ENCODE data around the gene LMAN1.

The LMAN1 gene

DNA sequence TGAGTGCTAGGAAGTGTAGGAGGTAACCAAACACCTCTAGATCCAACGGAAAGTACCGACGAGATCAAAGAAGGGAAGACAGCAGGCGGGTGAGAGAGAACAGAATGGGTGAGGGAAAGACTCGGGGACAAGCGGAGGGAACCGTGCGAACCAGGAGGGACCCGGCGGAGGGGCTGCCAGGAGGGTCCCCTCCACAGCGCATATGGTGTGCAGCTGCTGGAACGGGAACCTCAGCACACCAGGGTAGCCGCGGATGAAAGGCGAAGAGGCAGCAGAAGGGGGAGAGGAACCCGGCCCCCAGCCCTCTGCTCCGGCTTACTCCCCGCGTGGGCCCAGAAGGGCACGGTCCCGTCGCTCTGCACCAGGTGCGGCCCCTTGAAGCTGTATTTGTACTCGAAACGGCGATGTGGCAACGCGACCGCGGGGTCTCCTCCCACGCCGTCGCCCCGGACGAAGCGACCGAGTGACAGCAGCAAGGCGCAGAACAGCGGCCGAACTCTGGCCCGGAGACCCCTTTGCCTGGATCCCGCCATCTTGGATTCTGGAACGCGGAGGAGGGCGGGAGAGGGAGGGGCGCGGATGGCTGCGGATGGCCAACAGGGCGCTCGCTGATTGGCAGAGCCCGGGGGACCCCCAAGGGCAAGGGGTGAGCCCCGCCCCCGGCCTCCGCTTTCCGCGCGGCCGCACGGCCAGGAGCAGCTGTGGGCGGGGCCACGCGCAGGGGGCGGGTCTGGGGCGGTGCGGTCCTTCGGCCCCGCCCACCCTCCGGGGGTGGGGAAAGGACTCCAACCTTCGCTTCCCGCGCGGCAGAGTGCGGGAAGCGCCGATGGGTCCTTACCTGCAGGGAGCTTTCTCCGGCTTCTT, at the start of gene LMAN1:
LMAN1 (minus strand) TSS at position 554 of the 864 bp plus-strand sequence; CDS start at position 533, 21 bp downstream.
- DNase-seq = peak; percentile 79

GRCh38 chr18:59402432-59403090, 43.5 kb upstream of the LMAN1 start:
- DNase-seq = no peak

GRCh38 chr18:59400407-59400806, 41.3 kb upstream of the LMAN1 start:
- DNase-seq = no peak

DNA sequence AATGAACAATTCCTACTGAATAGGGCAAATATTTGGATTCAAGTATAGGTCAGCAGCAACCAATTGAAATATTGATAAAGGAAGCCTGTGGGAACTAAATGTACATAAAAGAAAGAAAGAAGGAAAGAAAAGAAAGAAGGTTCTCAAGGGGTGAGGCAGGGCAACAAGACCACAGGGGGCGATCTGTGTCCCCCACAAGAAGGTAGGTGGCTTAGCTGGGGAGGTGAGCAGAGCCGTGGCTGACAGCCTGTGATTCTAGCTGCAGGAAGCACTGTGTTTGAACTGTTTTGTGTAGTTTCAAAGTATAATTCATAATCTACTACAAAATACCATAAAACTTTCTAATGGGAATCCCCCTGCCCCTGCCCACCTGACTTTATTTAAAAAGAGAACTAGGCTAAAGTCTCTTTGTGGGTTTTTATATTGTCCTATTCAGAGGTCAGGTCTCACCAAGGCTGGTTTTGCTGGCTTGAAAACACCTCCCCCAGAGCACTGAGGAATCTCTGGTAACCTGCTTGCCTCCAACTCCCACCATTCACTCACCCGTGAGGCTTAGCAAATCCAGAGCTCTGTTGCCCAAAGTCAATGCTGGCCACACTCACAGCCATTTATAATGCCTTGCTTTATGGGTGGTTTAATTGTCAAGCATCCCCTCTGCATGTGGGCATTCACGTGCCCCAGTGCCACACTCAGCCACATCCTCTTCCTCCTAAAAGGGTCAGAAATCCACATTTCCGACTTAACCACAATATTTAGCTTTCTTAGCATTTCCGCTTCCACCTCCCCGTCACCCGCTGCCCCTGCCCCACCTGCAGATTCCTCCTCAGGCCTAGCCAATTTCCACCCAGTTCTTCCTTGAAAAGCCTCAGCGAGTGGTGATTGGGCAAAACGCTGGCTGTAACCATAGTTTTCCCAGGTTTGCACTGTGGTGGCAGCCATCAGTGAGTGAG, 36.4 kb upstream of the LMAN1 start:
- DNase-seq = no peak

- DNase-seq = no peak
Observed at GRCh38 chr18:59393381-59393780, 34.3 kb upstream of the LMAN1 start.

DNA sequence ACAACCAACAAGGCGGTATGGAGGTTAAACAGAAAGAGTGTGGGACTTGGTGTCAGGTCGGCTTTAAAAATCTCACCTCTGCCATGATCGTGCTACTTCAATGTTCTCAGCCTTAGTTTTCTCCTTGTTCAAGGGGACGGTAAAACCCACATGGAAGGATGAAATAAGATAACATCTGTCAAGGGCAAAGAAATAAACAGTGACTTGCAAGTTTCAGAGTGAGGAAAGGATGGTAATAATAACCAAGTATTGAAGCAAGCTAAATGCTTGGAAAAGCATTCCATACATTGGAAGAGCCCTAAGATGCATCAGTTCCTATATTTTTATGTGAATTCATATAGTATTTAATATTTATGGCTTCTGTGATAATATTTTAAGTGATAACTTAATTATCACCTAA, 29.8 kb upstream of the LMAN1 start:
- no peak for DNase-seq

DNA sequence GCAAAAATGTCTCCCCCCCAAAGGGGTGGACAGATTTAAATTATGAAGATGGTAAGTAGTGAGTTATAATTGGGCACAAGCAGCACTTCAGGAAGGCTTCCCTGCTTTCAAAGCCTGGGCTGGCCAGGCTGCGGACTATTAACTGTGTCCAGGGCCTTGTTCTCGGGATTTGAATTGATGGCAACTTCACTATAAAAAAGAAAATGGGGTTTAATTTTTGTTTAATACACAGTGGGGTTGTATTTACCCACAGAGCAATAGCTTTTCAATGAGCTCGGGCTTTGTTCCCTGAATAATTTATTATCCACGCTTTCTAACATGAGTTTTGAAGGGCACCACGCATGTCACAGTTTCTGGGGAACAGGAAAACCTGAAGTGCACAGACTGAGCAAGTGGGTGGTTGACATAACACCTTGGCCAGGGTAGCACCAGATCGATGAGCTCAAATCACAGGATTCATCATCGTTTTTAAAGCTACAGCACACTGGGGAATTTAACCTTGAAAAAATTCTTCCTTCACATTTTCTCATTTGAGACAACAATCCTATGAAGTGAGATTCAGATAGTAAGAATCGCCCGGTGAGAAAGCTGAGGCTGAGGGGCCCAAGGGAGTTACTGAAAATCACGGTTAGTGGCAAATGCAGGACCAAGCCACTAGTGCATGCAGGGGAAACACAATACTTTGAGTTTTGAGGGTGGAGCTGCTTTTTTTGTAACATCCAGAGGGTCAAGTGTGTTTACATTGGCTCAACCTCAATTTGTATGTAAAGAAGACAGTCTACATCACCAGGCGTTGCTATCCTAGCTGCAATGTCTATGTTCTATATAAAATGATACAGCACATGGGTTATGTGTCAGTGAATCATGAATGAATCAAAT, 28.9 kb upstream of the LMAN1 start:
- no peak for DNase-seq

- DNase-seq = no peak
Observed at GRCh38 chr18:59386909-59387686, 28.0 kb upstream of the LMAN1 start.

- DNase-seq = no peak
Observed at GRCh38 chr18:59385191-59385590, 26.1 kb upstream of the LMAN1 start.

GRCh38 chr18:59383851-59384250, 24.8 kb upstream of the LMAN1 start:
- DNase-seq = no peak

- DNase-seq = no peak
Observed at GRCh38 chr18:59382383-59382782, 23.3 kb upstream of the LMAN1 start.

GRCh38 chr18:59381949-59382348, 22.9 kb upstream of the LMAN1 start:
- DNase-seq = no peak

- no peak for DNase-seq
Observed at GRCh38 chr18:59380706-59381105, 21.6 kb upstream of the LMAN1 start.

DNA sequence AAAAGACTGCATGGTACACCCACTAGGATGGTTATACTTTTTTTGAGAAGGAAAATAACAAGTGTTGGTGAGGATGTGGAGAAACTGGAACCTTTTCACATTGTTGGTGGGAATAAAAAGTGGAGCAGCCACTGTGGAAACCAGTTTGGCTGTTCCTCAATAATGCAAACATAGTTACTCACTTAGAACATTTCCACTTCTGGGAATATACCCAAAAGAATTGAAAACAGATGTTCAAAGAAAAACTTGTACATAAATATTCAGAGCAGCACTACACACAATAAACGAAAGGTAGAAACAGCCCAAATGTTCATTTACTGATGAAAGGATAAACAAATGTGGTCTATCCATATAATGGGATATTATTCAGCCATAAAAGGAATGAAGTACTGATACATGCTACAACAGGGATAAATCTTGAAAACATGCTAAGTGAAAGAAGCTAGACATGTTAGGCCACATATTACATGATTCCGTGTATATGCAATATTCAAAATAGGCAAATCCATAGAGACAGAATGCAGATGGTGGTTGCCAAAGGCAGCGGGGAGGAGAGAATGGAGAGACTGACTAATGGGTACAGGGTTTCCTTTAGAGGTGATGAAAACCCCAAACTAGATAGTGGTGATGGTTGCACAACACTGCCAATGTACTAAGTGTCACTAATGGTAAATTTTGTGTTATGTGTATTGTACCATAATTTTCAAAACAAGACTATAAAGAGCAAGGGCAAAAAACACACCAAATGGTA, 20.9 kb upstream of the LMAN1 start:
- no peak for DNase-seq

DNA sequence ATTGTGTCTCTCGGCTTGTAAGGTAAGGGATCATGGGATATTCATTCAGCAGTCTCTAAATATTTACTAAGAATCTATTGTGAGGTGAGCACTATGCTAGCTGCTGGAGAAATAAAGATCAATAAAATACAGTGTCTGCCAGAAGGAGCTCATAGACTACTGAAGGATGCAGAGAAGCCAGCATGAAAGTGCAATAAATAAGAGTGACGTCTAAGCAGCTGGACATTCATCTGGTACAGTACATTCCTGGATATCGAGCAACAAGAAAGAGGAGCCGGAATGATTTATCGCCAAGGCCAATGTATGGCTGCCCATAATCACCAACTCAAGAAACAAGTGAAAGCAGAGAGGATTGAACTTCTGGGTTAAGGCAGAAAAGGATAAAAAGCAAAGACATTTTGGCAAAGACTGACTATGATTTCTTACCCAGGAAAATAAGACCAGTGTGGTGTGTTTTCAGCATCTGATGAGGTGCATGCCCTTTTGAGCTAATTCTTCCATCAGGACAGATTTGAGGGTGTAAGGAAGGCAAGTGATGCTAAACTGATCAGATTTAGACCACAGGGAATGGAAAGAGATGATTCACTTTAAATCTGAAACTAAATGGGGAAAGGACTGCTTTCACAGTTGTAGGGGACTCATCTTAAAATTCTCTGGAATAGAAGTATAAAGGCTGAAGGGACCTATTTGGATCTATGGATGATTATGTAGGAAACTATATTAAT, 18.7 kb upstream of the LMAN1 start:
- DNase-seq = no peak

DNA sequence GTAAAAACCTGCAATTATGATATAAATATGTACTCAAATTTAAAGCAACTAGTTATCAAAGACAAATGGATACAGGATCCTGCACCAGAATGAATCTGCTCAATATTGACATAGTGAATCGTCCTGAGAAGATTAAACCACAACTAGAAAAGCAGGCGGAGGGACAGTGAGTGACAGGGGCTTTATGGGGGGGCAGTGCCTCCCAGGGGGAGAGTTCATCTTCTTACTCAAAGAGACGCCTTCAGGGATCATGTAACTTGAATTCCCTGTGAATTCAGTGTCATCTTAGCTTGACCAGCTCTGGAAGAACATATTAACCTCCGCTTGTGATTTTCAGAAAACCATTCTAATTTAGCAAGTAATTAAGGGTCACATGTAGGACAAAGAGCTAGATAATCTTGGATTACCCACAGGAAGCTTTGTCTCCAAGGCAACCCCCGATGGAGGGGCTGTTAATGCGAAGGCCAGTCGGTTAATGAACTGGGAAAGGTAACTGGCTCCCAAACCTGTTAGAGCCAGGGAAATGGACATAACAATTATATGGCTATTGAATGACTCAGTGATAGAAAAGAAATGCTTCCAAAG, 17.4 kb upstream of the LMAN1 start:
- no peak for DNase-seq

GRCh38 chr18:59374128-59374527, 15.1 kb upstream of the LMAN1 start:
- no peak for DNase-seq

DNA sequence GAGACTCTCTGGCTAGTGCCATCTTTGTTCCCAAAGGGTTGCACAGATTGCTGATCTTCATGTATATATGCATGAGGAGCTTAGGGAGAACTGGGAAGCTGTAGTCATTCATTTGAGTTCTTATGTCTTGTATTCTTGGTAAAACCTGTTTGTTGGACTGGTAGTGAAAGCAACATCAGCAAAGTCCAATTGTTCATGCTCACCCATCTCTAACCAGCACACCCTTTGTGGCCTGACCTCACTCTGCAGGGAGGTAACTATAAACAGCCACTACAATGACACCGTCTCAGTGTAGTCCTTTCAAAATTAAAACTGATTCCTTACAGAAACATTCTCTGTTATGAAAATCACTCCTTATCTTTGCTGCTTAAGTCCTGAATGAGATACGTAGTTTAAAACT, 13.9 kb upstream of the LMAN1 start:
- DNase-seq = no peak

GRCh38 chr18:59360381-59360780, 1.3 kb upstream of the LMAN1 start:
- DNase-seq = no peak

DNA sequence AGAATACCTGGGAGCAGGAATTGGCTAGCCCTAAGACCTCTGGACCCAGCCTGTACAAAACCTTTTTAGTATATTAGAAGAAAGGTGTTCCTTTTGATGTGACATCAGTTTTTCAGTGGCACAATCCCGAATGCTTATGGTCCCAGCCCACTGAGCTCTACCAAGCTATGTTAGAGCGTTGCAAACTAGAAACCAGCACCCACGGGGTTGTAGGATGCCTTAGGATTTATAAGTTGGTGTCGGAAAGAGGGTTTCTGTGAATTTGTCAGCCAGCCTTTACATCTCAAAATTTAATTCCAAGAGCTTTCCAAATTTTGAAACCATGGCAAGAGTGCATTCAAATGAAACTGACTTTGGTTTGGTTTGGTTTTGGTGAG, 499 bp upstream of the LMAN1 start:
- DNase-seq = no peak

Measured in T1000 (cell line).